Measurements from ENCODE around the gene C16orf92. TPM values are rescaled to one million over a fixed set of nuclear protein-coding genes. Genes with fewer than 3 reads are reported as not detected.

C16orf92 gene
- total RNA-seq, 1 experiment from 2014 or later, result not detected

DNA sequence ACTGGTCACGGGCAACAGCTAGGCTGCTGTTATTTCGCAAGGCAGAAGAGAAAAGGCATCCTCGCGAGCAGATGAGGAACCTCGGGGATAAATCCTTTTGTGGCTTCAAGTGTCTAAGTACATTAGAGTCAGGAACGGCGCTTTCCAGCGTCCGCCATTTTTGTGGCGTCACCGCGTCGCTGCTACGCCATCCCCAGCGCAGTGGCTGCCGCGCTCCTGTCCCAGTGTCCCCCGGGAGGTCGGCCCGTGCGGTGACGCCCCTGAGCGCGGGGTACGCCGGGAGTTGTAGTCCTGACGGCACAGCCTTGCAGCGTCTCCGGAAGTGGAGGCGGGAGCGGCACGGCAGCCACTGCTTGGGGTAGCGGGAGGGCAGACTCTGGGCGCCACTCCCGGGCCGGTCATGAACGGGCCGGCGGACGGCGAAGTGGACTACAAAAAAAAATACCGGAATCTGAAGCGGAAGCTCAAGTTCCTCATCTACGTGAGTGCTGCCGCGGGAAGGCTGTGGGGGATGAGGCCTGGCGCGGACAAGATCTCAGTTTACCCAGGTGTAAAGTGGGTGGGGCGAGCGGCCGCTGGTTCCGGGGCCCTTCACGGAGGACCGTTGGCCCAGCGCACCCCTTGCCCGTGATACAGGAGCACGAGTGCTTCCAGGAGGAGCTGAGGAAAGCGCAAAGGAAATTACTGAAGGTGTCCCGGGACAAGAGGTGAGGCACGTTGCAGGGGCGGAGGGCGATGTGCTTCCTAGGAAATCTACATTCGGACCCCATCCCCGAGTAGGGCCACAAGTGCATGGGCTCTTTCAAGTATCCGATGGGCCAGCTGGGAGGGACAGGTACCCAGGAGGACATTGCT lies 26.9 kb upstream of the C16orf92 start, which contains the start of gene INO80E:
INO80E (plus strand) TSS at position 331 of the 855 bp plus-strand sequence; CDS start at position 401, 70 bp downstream.
- Histone ChIP-seq H3K36me3 (peaks cover 67% of the 10 kb centered on the region), H3K27me3 (no peaks in the 10 kb centered on the region), H3K4me3 (peak within 1 kb of the TSS; percentile 76), H3K9me3 (no peaks in the 10 kb centered on the region)
- DNase-seq, result peak; percentile 99

DNA sequence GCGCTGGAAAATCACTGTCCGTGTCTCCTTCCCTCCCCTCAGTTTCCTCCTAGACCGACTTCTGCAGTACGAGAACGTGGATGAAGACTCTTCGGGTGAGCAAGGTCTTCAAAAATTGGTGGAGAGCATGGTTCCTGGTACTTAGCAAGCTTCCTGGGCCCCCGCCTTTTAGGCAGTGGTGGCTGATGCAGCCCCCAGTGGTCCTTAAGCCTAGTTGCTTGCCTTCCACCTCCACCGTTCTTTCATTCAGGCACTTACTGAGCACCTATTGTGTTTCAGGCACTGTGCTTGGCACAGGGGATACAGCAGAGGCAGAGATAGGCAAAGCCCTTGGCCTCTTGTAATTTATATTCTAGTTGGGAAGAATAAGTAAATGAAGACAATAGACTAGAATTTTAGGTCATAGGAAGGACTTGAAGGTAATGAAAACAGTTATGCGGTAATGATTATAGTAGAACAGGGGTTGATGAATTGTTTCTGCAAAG lies 26.2 kb upstream of the C16orf92 start:
- H3K9me3 ChIP-seq, result no peaks in the 10 kb centered on the region
- H3K36me3 ChIP-seq, result peaks cover 64% of the 10 kb centered on the region
- no peak for DNase-seq
- peak overlapping the region; percentile 76 for H3K4me3 ChIP-seq
- H3K27me3 ChIP-seq, result no peaks in the 10 kb centered on the region

DNA sequence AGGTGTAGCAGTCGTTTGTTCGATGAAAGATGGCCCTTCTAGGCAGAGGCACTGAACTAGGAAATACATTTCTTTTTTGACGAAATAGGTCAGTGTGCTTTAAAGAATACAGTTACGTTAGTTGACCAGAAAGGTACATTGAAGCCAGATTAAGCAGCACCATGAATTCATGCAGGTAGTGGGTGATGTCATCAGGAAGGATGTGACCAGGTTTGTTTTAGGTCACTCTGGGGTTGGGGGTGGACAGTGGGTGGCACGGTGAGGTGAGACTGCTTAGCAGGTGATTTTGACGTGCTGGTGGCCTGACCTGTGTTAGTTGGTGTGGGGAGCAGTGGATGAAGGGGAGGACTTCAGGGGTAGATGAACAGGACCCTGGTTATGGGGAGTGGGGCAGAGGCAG lies 23.4 kb upstream of the C16orf92 start:
- H3K27me3 ChIP-seq, result no peaks in the 10 kb centered on the region
- H3K36me3 ChIP-seq, result peaks cover 43% of the 10 kb centered on the region
- H3K4me3 ChIP-seq, result no peak overlapping the region
- no peak for DNase-seq
- H3K9me3 ChIP-seq, result no peaks in the 10 kb centered on the region

DNA sequence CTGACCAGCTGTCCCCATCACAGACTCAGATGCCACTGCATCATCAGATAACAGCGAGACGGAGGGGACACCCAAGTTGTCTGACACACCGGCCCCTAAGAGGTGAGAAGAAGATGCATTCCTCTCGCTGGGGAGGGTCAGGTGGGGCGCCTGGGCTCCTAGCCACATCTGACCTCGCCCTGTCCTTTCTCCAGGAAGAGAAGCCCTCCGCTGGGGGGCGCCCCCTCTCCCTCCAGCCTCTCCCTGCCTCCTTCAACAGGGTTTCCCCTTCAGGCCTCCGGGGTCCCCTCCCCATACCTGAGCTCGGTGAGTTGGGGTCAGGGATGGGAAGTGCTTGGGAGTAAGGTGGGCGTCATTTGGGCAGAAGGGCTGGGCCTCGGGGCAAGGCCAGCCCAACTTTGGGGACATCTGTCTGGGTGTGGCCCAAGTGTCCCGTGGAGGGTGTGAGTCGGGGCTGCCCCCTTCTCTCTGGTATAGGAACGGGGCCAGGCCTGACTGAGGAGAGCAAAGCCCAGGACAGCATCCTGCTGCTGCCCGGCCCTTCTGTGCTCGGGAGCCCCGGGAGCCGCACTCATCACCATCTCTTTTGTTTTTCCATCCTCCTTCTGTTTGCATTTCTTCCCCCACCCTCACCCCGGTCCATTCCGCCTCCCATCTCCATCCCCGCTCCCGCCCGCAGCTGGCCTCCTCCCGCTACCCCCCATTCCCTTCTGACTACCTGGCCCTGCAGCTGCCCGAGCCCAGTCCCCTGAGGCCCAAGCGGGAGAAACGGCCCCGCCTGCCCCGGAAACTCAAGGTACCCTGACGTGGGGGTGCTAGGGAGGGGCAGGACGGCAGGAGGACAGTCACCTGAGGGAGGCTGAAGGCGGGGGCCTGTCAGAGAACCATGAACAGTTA lies 22.0 kb upstream of the C16orf92 start:
- DNase-seq, result no peak
- H3K36me3 ChIP-seq, result peaks cover 46% of the 10 kb centered on the region
- no peaks in the 10 kb centered on the region for H3K9me3 ChIP-seq
- H3K4me3 ChIP-seq, result no peak overlapping the region
- no peaks in the 10 kb centered on the region for H3K27me3 ChIP-seq

DNA sequence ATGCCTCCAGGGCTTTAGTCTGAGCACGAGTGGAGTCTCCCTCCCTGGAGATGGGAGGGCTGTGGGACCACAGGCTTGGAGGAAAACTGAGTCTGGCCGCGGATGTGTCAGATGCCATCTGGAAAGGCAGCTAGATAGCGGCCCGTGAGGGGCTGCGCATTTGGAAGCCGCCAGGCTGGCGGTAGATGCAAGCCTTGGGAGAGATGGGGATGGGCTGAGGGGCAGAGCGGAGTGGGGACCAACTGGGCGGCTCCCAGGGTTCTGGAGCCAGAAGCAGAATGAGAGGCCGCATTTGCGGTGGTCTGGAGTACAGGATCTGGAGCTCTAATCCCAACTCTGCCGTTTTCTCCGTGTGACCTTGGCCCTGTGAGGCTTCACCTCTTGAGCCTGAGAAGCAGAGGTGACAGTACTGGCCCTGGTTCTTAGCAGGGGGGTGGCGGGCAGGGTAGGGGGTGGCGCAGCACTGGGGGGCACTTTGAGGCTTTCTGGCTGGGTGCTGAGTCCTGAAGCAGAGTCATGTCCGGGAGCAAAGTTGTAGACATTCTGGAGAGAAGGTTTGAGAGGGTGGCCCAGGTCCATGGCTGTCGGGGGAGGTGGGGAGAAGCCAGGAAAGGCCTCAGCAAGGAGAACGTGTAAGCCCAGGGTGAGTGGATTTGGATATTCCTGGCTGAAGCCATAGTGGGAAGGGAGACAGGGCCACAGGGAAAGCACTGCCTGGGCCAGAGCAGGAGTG lies 20.2 kb upstream of the C16orf92 start:
- Histone ChIP-seq H3K4me3 (no peak overlapping the region), H3K9me3 (no peaks in the 10 kb centered on the region), H3K27me3 (no peaks in the 10 kb centered on the region), H3K36me3 (peaks cover 35% of the 10 kb centered on the region)
- DNase-seq, result no peak

DNA sequence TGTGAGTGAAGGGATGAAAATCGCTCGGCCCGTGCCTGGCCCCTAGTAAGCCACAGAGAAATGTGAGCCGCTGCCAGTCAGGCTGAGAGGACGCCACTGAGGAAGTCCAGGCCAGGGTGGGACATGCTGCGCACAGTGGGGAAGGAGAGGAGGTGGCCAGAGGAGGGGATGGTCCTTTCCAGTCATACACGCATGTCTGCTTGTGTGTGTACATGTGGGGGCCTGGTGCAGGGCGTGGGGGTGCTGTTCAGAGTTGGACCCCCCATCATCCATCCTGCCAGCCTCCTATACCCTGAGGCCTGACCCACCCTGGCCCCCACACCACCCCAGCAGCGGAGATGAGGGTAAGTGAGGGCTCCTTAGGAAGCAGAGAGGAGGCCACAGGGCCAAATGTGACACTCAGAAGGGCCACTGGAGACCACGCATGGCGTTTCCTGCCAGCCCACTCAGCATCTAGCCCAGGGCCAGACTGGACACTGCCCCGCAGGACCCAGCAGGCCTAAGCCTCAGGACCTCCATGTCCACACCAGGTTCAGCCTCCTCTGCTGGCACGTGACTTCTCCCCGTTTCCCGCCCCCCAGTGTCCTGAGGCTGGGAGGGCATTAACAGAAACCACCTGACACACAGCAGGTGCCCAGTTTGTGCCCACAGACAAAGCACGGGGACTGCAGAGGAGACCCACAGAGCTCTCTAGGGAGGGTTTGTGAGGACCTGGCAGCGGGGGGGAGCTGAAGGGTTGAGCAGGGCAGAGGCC lies 19.2 kb upstream of the C16orf92 start:
- no peaks in the 10 kb centered on the region for H3K9me3 ChIP-seq
- H3K4me3 ChIP-seq, result no peak overlapping the region
- no peak for DNase-seq
- no peaks in the 10 kb centered on the region for H3K27me3 ChIP-seq
- peaks cover 27% of the 10 kb centered on the region for H3K36me3 ChIP-seq

DNA sequence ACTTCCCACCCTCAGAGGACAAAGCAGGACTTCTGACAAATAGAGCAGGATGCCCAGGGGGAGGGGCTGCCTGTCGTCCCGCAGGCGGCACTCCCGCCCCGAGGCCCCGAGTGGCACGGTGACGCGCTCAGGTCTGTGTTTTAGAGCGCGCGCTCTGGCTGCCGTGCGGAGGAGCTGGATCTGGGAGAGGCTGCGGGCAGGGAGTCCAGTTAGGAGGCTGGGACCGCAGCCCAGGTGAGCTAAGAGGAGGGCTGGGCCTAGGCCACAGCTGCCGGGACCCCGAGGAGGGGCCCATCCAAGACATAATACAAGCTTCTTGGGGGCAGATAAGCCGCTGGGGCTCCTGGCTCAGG lies 18.6 kb upstream of the C16orf92 start:
- H3K4me3 ChIP-seq, result no peak overlapping the region
- H3K36me3 ChIP-seq, result peaks cover 23% of the 10 kb centered on the region
- H3K27me3 ChIP-seq, result no peaks in the 10 kb centered on the region
- no peaks in the 10 kb centered on the region for H3K9me3 ChIP-seq
- DNase-seq, result no peak

DNA sequence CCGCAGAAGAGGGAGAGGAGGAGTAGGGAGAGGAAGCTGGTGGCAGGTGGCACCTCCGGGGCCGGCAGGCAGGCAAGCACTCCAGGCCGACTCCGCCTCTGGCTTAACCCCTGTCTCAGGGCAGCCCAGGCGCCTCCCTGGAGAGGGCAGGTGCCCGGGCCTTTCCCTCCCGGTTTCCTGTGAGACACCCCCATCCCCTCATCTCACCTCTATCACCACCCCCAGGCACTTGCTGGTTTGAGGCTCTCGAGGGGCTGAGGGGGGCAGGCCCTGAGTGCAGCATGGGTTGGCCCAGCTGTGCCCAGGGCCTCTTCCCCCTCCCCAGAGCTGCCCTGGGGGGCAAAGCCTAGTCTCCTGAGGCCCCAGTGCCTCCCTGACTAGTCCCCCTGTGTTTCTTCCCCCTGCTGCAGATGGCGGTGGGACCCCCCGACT lies 18.2 kb upstream of the C16orf92 start:
- Histone ChIP-seq H3K9me3 (no peaks in the 10 kb centered on the region), H3K4me3 (no peak overlapping the region), H3K36me3 (peaks cover 20% of the 10 kb centered on the region), H3K27me3 (no peaks in the 10 kb centered on the region)
- no peak for DNase-seq

DNA sequence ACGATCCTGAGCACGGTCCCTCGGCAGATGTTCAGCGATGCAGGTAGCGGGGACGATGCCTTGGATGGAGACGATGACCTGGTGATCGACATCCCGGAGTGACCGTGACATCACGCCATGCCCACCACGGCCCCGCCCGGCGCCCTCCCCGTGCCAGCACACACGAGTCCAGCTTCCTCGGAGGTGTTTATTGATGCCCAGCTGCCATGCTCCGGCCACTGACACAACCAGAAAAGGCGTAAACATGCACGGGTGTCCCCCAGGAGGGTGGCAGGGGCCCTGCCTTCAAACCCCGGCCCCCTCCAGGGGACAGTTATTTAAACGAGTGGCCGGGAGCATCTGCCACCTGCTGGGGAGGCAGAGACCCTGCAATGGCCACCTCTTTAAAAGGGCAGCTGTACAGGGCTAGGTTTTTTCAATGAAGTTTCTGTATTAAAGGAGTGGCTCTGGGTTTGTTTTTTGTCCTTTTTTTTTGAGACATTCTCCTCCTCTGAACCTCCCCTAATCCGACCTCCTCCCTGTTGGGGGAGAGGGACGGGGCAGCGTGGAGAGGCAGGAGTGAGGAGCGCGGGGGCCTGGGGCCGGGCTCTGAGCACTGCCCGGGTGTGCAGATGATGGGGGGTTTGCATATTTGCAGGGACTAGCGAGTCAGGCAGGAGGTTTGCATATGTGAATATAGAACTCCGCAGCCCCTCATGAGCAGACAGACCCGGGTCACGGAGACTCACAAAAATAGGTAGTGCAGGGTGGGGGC lies 17.5 kb upstream of the C16orf92 start:
- DNase-seq, result no peak
- H3K9me3 ChIP-seq, result no peaks in the 10 kb centered on the region
- no peak overlapping the region for H3K4me3 ChIP-seq
- H3K27me3 ChIP-seq, result no peaks in the 10 kb centered on the region
- peaks cover 19% of the 10 kb centered on the region for H3K36me3 ChIP-seq

DNA sequence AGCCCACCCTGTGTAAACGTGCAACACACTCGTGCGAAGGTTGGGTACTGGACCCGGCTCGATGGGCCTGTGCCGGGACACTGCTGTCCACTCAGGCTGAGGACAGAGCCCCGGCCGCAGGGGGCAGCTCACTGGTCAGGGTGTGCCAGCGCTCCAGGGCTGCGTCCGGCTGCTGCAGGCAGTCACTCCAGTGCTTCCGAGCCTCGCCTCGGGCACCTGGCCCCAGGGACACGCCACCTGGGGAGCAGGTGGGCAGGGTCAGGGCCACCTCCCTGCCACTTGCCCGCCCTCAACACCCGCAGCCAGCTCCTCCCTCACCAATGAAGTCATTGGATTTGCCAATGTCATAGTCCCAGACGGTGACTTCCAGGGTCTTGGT lies 16.9 kb upstream of the C16orf92 start:
- no peak for DNase-seq
- Histone ChIP-seq H3K9me3 (no peaks in the 10 kb centered on the region), H3K27me3 (no peaks in the 10 kb centered on the region), H3K36me3 (peaks cover 15% of the 10 kb centered on the region), H3K4me3 (no peak overlapping the region)

DNA sequence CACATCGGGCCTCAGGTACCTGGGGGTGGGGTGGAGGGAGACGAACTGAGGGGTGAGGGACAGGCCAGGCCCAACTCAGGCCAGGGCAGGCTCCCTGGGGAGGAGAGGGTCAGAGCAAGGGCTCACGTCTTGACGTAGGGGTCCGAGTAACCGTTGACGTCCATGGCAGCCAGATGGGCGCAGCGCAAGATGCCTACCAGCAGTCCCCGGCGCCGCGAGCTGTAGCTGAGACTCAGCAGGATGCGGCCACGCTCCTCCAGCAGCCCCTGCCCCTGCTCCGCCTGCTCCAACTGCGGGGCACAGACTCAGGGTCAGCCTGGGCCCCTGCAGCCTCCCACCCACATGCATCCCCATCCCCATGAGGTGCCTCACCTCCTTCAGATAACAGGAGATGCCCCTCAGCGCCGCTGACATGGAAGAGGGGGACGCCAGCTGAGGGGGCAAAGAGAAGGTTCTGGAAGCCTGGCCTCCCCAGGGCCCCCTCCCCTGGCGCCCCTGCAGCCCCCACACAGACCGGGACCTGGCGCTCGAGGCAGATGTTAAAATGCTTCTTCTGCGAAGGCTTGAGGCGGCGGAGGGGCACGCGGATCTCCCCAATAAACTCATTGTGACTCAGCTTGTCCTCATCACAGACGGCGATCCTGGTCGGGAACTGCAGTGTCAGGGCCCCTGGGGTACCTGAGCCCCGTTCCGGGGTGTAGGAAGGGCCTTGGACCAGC lies 16.2 kb upstream of the C16orf92 start:
- no peak for DNase-seq
- no peak overlapping the region for H3K4me3 ChIP-seq
- no peaks in the 10 kb centered on the region for H3K27me3 ChIP-seq
- H3K36me3 ChIP-seq, result peaks cover 12% of the 10 kb centered on the region
- H3K9me3 ChIP-seq, result no peaks in the 10 kb centered on the region

DNA sequence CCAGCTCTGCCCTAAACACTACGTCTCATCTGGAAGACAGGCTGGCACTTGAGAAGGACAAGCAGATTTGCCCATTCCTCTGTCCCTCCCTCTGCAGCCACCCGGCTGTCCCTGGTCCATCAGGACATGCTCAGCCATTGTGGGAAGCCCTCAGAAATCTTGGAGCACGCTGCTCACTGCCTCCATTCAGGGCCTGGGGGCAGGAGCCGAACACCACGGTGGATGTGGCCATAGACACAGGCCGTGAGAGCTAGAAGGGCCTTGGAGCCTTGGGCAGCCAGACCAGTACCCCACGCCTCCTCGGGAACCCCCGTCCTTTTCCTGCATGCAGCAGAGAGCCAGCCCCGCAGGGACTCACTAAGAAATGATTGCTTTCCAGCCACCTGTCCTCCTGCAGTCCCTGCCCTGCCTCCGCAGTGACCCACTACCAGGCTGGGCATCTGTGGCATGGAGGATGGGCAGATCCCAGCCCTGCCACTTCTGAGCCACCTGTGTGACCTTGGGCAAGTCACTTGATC lies 15.6 kb upstream of the C16orf92 start:
- DNase-seq, result no peak
- Histone ChIP-seq H3K27me3 (no peaks in the 10 kb centered on the region), H3K4me3 (no peak overlapping the region), H3K36me3 (peaks cover 12% of the 10 kb centered on the region), H3K9me3 (no peaks in the 10 kb centered on the region)

DNA sequence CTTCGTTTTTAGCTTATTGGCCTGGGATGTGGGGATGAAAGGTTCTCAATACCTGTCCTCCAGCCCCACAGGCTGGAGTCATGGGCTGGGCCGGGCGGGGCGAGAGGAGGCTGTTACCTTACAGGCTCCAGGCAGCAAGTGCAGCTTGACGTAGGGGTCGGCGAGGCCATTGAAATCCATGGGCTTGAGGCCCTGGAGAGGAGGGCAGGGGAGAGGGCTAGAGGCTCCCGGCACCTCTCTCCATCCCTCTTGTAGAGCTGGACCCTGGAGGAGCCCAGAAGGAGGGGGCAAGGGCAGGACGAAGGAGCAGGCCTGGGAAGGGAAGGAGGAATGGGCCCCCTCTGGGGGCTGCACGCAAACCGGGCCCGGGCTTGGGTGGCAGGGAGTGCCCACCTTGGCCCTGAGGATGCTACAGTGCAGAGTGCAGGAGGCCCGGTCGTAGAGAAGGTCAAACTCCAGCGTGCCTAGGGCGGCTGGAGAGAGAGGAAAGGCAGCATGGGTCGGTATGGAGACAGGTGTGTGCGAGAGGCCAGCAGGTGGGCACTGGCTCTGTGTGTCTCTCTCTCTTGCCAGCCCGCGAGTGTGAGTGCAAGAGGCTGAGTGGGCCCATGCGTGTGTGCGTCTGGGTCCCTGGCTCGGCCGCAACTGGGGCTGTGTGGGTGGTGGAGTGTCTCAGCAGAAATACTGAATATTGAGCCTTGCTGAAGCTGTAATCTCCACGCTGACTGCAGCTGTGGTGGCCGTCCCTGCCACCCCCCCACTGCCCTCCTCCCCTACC lies 13.7 kb upstream of the C16orf92 start:
- H3K36me3 ChIP-seq, result peaks cover 12% of the 10 kb centered on the region
- H3K4me3 ChIP-seq, result no peak overlapping the region
- H3K27me3 ChIP-seq, result no peaks in the 10 kb centered on the region
- DNase-seq, result no peak
- no peaks in the 10 kb centered on the region for H3K9me3 ChIP-seq

Data from MG63 (cell line).